HL-60 (cell line): ENCODE results near the gene RTN4.

ENCODE experiments used
- DNase-seq, 2 experiments: peaks; one replicate each; pipeline ENCODE4 v3.0.0-alpha.2; 2010 to 2020; ENCODE audit warnings: low read depth in 1 of 2, low spot score in 1 of 2
- H3K27ac ChIP-seq: fragments of 250-450 bp; sonication (Bioruptor Pico); replicated peaks from 2 replicates; pipeline ENCODE4 v1.5.1; 2020; ENCODE audit warnings: mild to moderate bottlenecking, moderate library complexity
- H3K27me3 ChIP-seq: fragments of 250-450 bp; sonication (Bioruptor Pico); 2 replicates; pipeline ENCODE4 v1.5.1; 2021; ENCODE audit warnings: mild to moderate bottlenecking, moderate library complexity; ENCODE audit not compliant: insufficient read depth, poor library complexity, severe bottlenecking
- H3K4me3 ChIP-seq: replicated peaks from 2 replicates; pipeline ENCODE4 v1.5.1; 2011; ENCODE audit warnings: mild to moderate bottlenecking, control low read depth, low read length; ENCODE audit not compliant: insufficient read depth
- CTCF ChIP-seq: IDR thresholded peaks from one replicate; pipeline ENCODE4 v1.5.1; 2011; ENCODE audit warnings: low read length, control low read depth, inconsistent platforms; ENCODE audit not compliant: insufficient read depth
- GABPA ChIP-seq: IDR thresholded peaks from 2 replicates; pipeline ENCODE4 v1.6.1; 2012; ENCODE audit warnings: low read depth
- POLR2AphosphoS5 ChIP-seq: IDR thresholded peaks from 2 replicates; pipeline ENCODE4 v1.6.1; 2012; ENCODE audit warnings: low read depth
- SPI1 ChIP-seq: IDR thresholded peaks from 2 replicates; pipeline ENCODE4 v1.6.1; 2012; ENCODE audit warnings: low read depth, mild to moderate bottlenecking, borderline replicate concordance
- TF ChIP-seq, protein P1 (sequence below): IDR thresholded peaks from 2 replicates; pipeline ENCODE4 v1.6.1; 2012; ENCODE audit warnings: low read depth; ENCODE audit not compliant: insufficient replicate concordance

RTN4 gene

DNA sequence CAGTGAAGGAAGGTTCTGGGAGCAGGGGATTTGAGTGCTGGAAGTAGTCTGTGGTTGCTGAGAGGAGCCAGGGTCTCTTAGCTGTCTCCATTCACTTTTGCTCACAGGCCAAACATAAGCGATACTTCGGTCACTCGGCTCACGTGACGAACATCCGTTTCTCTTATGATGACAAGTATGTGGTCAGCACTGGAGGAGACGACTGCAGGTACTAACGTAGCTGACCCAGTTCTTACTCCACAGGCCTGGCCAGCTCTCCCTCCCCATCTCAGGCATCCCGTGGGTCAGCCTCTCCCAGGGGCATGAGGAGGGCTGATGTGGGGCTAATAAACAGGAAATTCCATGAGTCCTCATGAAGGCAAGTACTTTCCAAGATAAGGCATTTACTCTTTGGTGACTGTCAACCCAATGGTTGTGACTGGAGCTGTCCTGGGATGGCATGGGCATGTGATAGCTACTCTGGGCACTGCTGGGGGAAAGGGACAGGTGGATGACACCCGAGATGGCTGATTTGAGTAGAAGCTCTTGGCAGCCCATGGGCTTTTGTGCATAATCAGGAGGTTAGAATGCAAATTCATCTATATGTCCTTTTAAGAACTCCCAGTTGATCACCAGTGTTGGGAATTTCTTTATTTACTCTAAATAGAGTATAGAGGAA is 81.6 kb downstream of the RTN4 start:
- TF ChIP-seq SPI1 = no peak
- TF ChIP-seq POLR2AphosphoS5 = peak; percentile 34; the same call in 1 of the 2 replicates
- no peak overlapping the region for H3K27ac ChIP-seq
- no peak for DNase-seq

DNA sequence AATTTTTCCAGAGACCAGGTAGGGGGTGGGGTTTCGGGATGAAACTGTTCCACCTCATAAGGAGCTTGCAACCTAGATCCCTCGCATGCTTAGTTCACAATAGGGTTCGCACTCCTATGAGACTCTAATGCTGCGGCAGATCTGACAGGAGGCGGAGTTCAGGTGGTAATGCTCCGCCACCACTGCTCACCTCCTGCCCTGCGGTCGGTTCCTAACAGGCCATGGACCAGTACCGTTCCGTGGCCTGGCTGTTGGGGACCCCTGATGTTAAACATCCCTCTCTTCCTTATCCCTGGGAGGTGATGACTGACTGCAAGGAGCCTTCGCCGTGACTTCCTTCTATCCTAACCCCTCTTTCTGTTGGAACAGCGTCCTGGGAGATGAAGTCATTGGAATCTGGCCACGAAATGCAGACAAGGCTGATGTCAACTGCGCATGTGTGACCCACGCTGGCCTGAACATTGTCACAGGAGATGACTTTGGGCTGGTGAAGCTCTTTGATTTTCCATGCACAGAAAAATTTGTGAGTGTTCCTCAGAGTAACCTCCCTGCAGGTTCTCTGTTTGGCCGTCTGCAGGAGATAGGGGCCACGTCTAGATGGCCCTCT is 82.4 kb downstream of the RTN4 start:
- no peak for DNase-seq
- H3K4me3 ChIP-seq = no peak overlapping the region
- H3K27ac ChIP-seq = no peak overlapping the region
- H3K27me3 ChIP-seq = no peaks in the 10 kb centered on the region
- TF ChIP-seq POLR2AphosphoS5 (no peak; the same call in 1 of the 2 replicates), SPI1 (no peak), GABPA (no peak), CTCF (no peak)
- TF ChIP-seq, protein P1, sequence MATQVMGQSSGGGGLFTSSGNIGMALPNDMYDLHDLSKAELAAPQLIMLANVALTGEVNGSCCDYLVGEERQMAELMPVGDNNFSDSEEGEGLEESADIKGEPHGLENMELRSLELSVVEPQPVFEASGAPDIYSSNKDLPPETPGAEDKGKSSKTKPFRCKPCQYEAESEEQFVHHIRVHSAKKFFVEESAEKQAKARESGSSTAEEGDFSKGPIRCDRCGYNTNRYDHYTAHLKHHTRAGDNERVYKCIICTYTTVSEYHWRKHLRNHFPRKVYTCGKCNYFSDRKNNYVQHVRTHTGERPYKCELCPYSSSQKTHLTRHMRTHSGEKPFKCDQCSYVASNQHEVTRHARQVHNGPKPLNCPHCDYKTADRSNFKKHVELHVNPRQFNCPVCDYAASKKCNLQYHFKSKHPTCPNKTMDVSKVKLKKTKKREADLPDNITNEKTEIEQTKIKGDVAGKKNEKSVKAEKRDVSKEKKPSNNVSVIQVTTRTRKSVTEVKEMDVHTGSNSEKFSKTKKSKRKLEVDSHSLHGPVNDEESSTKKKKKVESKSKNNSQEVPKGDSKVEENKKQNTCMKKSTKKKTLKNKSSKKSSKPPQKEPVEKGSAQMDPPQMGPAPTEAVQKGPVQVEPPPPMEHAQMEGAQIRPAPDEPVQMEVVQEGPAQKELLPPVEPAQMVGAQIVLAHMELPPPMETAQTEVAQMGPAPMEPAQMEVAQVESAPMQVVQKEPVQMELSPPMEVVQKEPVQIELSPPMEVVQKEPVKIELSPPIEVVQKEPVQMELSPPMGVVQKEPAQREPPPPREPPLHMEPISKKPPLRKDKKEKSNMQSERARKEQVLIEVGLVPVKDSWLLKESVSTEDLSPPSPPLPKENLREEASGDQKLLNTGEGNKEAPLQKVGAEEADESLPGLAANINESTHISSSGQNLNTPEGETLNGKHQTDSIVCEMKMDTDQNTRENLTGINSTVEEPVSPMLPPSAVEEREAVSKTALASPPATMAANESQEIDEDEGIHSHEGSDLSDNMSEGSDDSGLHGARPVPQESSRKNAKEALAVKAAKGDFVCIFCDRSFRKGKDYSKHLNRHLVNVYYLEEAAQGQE = no peak

More for the DNA sequence above, 81.6 kb downstream of the RTN4 start:
- H3K4me3 ChIP-seq = no peak overlapping the region
- H3K27me3 ChIP-seq = no peaks in the 10 kb centered on the region

DNA sequence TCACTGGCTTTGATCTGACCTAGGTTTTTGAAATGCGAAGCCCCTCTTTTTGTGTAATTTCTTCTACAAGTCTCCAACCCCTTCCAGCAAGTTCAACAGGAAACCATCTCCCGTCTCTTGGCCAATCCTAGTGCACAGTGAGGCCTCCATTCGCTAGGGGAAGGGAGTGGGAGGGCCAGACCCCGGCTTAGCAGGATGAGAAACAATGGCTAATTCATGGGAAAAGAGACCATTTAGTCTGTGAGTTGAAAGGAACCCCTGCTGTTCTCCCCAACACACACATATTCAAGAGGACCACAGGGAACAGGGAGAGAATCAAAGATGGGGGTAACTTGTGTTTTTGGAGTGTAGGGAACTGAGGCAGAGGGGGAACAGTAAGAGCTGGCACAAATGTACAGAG is 83.0 kb downstream of the RTN4 start:
- Histone ChIP-seq H3K27ac (no peak overlapping the region), H3K27me3 (no peaks in the 10 kb centered on the region), H3K4me3 (no peak overlapping the region)
- TF ChIP-seq, protein P1 = no peak
- no peak for TF ChIP-seq CTCF
- TF ChIP-seq POLR2AphosphoS5 = no peak
- no peak for TF ChIP-seq GABPA
- TF ChIP-seq SPI1 = no peak
- DNase-seq = no peak

DNA sequence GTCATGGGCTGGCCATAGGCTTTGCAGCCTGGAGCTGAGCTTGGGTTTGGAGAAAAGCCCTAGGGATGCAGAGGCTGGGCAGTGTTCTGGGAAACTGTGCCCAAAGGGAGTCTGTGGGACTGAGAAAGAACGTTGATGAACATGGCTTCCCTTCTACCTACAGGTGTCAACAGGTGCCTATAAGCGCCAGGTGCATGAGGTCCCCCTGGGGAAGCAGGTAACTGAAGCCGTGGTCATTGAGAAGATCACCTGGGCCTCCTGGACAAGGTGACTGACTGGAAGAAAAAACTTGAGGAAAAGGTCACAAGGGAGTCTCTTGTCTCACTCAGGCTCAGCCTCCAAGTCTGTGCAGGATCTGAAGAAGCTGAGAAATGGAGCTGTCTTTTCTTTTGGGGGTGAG is 83.4 kb downstream of the RTN4 start:
- no peak overlapping the region for H3K4me3 ChIP-seq
- DNase-seq = no peak
- H3K27me3 ChIP-seq = no peaks in the 10 kb centered on the region
- TF ChIP-seq, protein P1 = no peak
- TF ChIP-seq CTCF = no peak
- no peak for TF ChIP-seq POLR2AphosphoS5
- H3K27ac ChIP-seq = no peak overlapping the region
